GM21717 (cell line): ENCODE data around the gene RFX2.

ENCODE experiments used
- ATAC-seq: cut with Tn5 transposase; IDR thresholded peaks from one replicate; pipeline ENCODE4 v1.9.1; 2021; ENCODE audit warnings: mild to moderate bottlenecking, moderate library complexity; ENCODE audit not compliant: unreplicated experiment

The RFX2 gene

DNA sequence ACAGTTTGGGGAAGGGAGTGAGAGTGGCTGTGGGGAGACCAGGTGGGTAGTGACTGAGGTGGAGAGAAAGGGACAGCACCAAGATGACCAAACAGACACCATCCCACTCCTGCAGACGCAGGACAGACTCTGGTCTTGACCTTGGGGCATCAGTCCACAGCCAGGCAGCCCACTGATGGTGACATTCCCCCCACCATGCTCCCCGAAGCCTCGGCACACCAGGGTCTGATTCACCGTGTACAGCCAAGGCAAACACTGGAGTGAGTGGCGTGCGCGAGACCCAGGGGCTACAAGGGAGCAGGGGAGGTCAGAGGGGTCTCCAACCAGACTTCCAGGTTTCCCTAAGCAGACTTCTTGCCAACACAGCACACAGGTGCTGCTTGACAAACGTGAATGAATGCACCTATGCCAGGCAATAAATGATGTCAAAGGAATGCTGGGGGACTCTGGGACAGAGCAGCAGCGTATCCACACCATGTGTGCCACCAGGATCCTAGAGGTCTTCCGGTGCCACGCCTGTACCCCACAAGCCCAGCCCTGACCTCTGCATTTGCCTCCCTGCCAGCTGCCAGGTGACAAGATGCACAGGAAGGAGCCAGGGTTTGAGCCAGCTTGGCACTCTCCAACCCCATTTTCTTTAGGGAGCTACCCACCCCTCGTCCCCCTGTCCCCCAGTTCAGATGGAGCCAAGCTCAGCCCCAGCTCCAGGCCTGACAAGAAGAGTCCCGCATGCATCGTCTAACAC is 150.9 kb downstream of the RFX2 start:
- no peak for ATAC-seq

DNA sequence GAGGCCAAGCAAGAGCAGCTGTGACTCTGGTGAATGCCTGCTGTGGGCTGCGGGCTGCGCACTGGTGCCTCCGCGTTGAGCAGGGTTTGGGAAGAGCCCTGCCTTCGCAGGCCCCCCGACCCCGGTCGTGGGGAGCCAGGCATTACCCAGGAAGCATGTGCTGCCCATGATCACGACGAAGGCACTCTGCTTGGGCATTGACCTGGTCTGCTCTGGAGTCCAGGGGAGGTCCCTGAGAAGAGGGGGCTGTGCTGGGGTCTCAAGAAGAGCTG is 151.5 kb downstream of the RFX2 start:
- no peak for ATAC-seq

DNA sequence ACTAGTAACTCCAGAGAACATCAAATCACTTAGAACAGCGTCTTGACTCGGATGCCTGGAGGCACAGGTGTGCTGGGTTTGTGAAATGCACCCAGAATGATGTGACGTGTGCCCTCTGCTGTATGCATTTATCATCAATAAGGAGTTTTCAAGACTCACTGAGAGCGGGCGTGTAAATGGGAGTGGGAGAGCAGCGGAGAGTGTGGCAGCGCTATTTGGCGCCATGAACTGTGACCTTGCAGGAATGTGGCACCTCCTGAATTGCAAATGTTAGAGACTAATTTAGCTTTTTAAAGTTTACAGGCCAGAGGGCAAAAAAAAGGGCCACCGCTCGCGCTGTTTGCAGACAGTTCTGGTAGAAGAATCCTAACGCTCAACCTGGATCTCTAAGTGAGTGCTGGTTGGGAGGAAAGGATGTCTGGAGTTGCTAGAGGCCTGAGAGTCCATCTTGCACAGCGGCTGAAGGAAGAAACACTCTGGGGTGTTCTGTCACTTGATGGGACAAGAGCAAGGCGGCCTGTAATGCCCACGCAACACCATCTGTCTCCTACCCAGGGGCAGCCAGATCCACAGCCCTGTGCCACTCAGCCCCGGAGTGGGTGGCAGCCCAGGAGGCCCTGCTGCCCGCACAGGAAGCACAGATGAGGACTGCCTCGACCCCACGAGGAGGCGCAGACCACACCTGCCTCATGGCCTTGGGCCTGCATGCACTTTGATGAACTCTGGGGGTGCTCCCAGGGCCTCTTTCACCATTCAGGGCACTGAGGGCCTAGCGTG is 152.0 kb downstream of the RFX2 start:
- no peak for ATAC-seq

DNA sequence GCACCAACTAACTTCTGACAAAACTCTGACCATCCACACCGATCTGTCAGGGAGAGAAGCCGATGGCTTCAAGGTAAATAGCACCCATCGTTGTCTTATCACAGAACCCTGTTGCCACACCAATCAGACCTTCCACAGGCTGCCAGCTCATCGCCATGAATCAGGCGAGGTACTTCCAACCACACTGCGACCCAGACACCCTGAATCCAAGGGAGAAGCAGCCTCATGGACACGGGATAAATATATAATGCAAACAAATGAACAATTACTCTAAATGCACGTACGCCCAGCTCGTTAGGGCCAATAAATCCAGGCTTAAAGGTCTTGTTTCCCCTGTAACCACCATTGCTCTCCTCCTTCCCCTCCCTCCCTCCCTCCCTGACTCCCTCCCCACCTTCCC is 153.1 kb downstream of the RFX2 start:
- no peak for ATAC-seq

DNA sequence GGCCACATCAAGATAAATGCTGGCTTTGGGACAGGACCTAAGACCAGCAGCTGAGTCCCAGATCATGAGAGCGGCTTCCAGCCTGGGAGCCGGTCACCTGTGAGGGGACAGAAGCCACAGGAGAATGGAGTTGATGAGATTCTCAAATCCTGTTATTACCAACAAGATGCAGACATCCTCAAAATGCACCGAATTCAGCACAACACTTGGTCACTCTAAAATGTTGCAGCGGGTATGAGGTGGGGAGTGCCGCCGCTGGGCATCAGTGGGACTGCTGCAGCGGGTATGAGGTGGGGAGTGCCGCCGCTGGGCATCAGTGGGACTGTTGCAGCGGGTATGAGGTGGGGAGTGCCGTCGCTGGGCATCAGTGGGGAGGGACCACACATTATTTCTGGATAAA is 153.6 kb downstream of the RFX2 start:
- ATAC-seq: no peak

DNA sequence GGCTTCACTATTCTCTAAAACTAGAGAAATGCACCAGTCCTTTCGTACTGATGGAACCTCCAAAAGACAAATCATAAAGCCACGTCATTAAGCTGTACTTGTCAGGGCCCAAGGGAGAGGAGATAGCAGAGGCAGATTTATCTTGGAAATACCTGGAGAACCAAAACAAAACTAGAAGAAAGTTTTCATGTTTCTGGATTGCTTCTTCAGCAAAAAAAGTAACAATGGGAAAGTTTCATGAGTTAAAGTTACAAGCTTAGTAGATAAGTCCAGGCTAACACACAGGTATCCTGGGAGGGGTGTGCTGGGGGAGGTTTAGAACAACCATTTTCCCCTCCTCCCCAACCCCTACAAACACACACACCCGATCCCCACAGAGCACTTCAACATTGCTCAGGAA is 154.0 kb downstream of the RFX2 start:
- no peak for ATAC-seq

DNA sequence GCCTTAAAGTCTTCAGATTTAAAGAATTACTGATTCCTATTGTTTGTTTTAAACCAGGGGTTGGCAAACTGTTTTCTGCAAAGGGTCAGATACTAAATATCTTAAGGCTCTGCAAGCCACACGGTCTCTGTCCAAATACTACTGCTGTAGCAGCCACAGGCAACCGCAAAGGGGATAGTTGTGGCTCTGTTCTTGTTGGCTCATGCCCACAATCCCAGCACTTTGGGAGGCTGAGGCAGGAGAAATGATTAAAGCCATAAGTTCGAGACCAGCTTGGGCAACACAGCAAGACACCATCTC is 154.7 kb downstream of the RFX2 start:
- no peak for ATAC-seq

DNA sequence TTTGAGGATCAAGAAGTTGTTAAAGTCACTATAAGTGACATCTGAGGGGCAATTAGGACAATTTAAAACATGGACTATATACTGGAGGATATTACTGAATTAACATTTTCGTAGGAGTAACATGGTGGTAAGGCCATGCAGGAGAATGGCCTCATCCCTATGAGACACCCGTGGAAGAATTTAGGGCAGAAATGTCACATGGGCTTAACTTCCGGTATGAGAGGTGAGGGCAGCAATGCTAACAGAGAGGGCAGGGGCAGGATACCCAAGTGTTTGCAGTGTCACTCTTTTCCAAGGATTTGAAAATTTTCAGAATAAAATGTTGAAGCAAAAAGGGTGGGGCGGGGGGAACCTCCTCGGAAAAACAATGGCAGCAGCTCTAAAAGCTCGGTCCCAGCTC is 156.0 kb downstream of the RFX2 start:
- no peak for ATAC-seq

DNA sequence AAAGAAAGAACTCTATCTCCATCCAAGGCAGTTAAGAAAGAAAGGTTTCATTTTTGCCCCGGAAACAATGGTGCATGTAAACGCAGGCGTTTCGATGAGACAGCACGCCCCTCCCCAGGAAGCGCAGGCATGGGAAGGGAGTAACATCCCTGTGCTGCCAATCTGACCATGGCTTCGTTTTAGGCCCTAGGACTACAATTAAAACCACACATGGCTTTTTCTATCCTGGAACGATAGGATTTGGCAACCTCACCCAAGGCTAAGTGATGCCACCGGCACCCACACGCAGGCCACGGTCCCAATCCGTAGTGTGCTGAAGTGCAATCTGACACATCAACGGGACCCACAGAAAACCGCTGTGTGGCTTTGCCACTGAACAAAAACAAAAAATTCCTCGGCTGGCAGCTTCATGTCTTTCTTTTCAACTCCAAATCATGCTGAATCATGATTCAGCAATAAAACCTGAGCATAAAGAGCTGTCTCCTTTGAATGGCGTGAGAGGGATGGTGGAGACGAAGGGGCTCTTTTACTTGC is 156.6 kb downstream of the RFX2 start:
- ATAC-seq: no peak

DNA sequence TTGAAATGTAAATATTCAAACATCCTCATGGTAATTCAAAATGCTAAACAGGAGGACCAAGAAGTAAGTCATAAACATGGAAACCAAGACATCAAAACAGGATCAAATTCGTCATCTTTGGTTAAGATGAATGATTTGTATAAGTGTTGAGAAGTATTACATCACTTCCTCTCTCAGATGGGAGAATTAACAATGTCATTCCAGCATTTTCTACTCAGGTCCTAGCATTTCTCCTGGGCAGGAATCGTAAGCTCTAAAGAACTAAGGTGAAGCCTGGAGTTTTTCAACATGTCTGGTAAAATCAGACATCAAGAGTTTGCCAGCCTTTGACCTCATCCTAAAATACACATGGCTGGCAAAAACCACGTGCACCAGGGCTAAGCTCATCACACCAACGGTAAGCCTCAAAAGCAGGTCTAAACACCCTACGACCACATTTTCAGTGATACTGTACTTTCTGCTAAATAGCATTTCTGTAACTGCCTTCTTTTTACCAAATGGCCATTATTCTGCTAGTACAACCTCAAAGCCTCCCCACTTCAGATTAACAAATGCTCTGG is 157.2 kb downstream of the RFX2 start:
- no peak for ATAC-seq

DNA sequence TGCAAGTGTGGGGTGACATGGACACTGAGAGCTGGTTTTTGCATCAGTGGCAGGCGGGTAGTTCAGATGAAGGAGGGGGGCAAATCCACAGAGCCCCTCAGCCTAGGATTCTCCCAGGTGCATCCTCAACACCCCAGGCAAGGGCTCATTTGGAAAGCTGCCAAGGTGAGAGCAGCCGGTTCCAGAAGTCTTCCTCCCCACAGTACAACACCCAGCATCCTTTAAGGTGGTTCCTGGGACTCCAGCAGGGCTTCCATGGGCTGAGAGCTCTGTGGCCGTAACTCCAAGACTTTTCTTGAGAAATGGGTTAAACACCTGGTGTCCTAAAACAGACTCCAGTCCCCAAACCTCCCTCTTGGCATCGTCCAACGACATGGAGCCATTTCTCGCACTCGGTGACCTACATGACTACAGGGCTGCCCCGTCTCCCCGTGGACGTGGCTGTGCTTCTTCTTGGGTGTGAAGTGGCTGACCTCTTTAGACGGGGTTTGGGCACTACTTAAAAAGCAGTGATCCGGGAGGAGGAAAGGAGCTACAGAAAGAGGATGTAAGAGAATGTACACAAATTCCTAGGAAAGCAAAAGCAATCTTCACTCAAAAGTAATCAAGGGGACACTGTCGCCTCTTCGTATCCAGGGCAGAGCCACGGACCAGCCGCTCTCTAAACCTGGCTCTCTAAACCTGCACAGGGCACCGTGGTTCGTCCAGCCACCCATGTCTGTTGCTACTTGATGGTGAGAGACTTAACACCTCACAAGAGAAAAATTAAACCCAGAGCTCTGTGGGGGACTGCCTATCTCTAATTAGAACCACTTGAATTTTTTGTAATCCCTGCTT is 157.9 kb downstream of the RFX2 start:
- ATAC-seq: no peak

DNA sequence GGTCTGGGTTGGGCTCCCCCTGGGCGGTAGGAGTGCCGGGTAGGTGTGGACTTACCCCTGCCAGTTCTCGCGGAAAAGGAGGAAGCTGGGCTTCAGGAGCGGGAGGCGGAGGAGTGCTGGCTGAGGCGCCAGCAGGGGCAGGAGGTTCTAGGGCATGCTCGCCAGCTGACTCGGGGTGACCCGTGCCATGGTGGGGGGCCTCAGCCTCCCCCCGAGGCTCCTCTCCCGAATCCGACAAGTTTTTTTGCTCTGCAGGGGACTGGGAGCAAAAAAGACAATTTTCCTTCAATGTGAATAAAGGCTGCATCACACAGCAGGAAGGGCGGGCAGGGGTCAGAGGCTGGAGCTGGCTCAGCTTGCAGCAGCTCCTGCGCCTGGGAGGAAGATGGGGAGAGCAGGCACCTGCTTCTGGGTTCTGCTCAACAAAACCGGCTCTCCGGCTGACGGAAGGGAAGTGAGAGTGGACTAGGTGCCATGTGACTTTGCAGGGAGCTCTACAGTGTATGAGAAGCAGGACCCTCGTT is 158.9 kb downstream of the RFX2 start:
- no peak for ATAC-seq

DNA sequence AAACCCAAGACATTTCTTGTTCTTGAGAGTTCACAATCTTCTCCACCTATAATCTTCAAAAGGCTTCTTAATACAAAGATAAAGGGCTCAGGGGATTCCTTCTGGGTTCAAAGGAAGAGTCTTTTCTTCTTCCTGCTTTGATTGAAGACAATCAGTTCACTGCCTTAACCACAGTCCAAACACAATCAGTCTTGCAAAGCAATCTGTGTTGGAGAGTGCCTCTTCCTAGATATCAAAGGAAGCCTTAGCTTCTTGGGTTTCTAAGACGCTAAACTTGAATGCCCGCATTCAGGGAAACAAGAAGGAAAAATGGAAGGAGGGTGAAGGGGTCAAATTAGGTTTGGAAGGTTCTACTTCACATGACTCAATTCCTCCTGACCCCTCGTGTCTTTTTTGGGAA is 159.6 kb downstream of the RFX2 start:
- no peak for ATAC-seq

DNA sequence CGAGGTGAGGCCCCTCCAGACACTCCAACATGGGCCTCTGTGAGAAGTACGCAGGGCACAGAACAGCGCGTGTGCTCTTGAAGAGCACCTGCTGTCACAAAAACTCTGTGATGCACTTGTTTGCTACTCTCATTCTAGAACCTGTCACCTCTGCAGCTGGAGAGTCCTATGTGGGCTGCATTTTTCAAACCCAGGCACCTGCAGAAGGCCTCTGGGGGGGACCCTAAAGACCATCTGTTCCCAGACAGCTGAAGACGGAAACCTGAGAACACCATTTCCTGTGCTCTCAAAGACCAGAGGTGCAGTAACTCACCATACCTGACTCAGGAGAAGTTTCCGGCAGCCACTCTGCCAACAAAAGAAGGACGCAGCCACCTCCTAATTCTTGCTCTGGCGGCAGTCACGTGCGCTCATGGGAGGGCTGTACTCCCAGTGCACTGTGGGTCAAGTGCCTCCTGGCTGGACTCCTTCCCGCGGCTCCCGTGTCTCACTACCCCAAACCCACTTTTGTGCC is 160.5 kb downstream of the RFX2 start:
- ATAC-seq: no peak

DNA sequence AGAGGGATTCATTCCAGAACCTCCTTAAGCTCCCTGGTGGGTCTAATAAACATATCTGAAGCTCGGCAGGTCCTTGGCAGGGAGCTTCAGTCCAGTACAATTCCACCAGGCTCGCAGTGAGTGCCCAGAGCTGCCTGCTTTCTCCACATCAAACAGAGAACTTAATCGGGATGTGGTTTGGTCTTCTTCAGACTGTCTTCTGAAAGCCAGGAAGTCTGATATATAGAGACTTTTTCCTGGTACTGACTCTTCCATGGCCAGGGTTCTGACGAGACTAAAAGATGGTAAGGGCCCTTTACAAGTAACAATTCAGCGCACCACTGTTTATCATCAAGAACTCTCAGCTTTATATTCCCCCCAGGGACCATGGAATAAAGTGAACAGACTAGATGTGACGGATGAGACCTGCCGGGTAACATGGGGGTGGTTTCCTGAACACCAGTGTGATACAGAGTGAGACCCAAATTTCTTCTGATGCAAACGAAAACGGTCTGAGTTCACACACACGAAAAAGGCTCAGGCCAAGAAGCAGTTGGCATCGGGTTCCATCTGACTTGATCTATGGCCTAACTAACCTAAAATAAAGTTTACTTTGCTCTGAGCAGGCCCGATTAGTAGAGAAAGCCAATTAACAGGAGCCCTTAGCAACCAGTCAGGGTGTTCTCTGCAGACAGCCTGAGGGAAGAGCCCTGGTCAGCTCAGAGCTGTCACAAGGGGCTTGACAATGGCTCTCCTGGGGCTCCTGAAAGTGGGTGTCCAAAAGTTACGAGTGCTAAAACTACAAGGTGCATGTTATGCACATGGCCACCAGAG is 161.3 kb downstream of the RFX2 start:
- no peak for ATAC-seq

DNA sequence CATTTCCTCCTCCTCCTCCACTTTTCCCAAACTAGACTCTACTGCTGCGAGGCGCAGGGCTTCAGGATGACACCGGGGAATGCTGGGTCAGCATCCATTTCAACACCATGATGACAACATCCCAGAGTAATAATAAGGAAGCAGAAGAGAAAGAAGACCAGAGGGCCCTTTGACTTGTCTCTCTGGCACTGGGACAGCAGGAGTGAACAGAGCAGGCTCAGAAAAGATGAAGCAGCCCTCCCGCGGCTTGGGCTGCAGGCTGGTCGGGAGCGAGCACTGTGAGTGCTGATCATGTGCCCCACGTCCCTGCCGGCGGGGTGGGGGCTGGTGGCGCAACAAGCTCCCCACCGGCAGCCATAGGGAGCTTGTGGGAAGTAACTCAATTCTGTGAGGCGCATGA is 162.9 kb downstream of the RFX2 start:
- ATAC-seq: no peak

DNA sequence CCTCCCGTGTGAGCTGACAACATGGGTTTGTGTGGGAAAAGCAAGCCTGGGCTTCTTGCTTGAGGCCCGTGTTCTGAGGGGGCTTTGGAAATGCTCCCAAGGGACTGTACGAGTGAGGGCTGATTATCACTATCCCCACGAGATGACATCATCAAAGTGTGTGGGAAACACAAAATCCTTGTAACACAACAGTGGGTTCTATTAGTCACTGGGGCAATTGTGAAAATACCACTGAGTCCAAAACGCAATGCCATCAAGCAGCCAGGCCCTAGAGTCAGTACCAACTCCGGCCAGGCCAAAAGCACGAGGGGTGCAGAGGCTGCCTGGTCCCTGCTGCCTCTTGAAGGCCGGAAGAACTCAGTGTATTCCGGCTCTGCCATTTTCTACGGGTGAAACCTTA is 166.7 kb downstream of the RFX2 start:
- no peak for ATAC-seq
